Heart left ventricle (tissue), 16 donors: ENCODE results near the gene TM2D1. TPM values are rescaled to one million over a fixed set of nuclear protein-coding genes. Genes with fewer than 3 reads are reported as not detected.

ENCODE experiments used
- ATAC-seq, 4 donors: fragments of 200-7000 bp; cut with Tn5 transposase; one replicate each; pipeline ENCODE4 v1.9.1; 2020 to 2022; ENCODE audit warnings: moderate library complexity in 4 of 4, mild to moderate bottlenecking in 3 of 4, moderate number of reproducible peaks in 1 of 4
- DNase-seq, 5 donors: peaks; one replicate each; pipeline ENCODE4 v3.0.0-alpha.2; 2020
- H3K27ac ChIP-seq, 12 donors: fragments of 200-600 bp; sonication (generic) in 4 of 12; one replicate each; pipeline versions ENCODE4 v1.5.0 to v1.8.0; 2016 to 2022; ENCODE audit warnings: mild to moderate bottlenecking in 2 of 12
- H3K27me3 ChIP-seq, 9 donors: fragments of 200-600 bp; sonication (generic) in 2 of 9; one replicate each; pipeline versions ENCODE4 v1.5.1 to v1.8.0; 2016 to 2022; ENCODE audit warnings: mild to moderate bottlenecking in 3 of 9
- H3K36me3 ChIP-seq, 9 donors: fragments of 200-600 bp; sonication (generic) in 2 of 9; one replicate each; pipeline versions ENCODE4 v1.5.0 to v1.8.0; 2018 to 2022; ENCODE audit warnings: mild to moderate bottlenecking in 2 of 9
- H3K4me1 ChIP-seq, 12 donors: fragments of 200-600 bp; sonication (generic) in 4 of 12; one replicate each; pipeline versions ENCODE4 v1.5.0 to v1.8.0; 2016 to 2022; ENCODE audit warnings: mild to moderate bottlenecking in 3 of 12
- H3K4me3 ChIP-seq, 12 donors: fragments of 200-600 bp; sonication (generic) in 4 of 12; one replicate each; pipeline versions ENCODE4 v1.5.0 to v1.8.0; 2017 to 2022; ENCODE audit warnings: mild to moderate bottlenecking in 9 of 12, moderate library complexity in 4 of 12
- H3K9me3 ChIP-seq, 12 donors: fragments of 200-600 bp; sonication (generic) in 4 of 12; one replicate each; pipeline versions ENCODE4 v1.5.0 to v1.8.0; 2016 to 2022; ENCODE audit warnings: mild to moderate bottlenecking in 1 of 12
- POLR2A ChIP-seq, 2 donors: fragments of 450-650 bp; IDR thresholded peaks; one replicate each; pipeline ENCODE4 v1.6.1; 2017; ENCODE audit warnings: antibody characterized with exemption in 2 of 2, mild to moderate bottlenecking in 2 of 2, moderate library complexity in 2 of 2
- WGBS, 4 donors: extraction: QIAGEN DNeasy Blood & Tissue Kit in 2 of 4; methylation state at CpG; one replicate each; pipeline versions ENCODE4 v1.1.5 to v1.1.7; 2013 to 2018; 5-methylcytosine and 5-hydroxymethylcytosine counted together
- intact Hi-C, 10 donors: fragments of 100-400 bp; cut with DNase I; formaldehyde crosslinking; loops; one replicate each; pipeline versions ENCODE4 v1.11.1 to v1.14.2; 2022
- polyA plus RNA-seq, 2 donors: library from polyadenylated mRNA; stranded (reverse); fragments of 200-250 nt; gene quantifications; one replicate each; pipeline ENCODE4 v1.2.3, GENCODE V29; 2013
- total RNA-seq, 9 donors: library from RNA; depleted of rRNA in 2 of 9; stranded (reverse); fragments of >200 nt in 2 of 9; fragmentation: NEBNext Ultra II Directional in 3 of 9; extraction: Animal tissue kit (Norgen Biotek cat#: 25700) in 3 of 9; gene quantifications; one replicate each; pipeline versions ENCODE4 v1.1.0 to v1.2.4, GENCODE V29; 2016 to 2023
- TF ChIP-seq, protein P1 (sequence below), 12 donors: fragments of 200-600 bp; sonication (generic) in 4 of 12; IDR thresholded peaks; one replicate each; pipeline versions ENCODE4 v1.5.0 to v1.8.0; 2018 to 2022; ENCODE audit warnings: antibody characterized with exemption in 12 of 12, mild to moderate bottlenecking in 5 of 12
- donor health status: ischemic (EF 13 %, LVEDD 7.1; RV severe dilation, severe dysfunction).
- donor health status: healthy with polysubstance abuse.
- donor health status: DM: no; HTN: yes; CAD: no.
- donor health status: DM: no; HTN: no; CAD: no.
- donor health status: ischemic (EF 25% LVEDD 6.9; RV normal size, moderate dysfunction).
- donor health status: ischemic (EF 25% LVEDD 5.7; RV mildly dilated, moderate dysfunction).
- donor health status: healthy.
- donor health status: DM: yes; HTN: yes; CAD: no.
- donor health status: ischemic (EF 35%, LVEDD 5.7; RV mildly dilated, moderate dysfunction).
- donor health status: nonischemic (EF 11% LVEDD 7.7; RV severe dilation, severe dysfunction).
- donor health status: DM: yes; HTN: yes; CAD: no.
- donor health status: PGD.
- donor health status: ischemic (EF 29% LVEDD 5.4; RV normal size, mild dysfunction).
- donor health status: nonischemic (EF 23%, LVEDD 6.1; RV moderate dilation, normal function).

TM2D1 gene
- total and polyA plus RNA-seq, 11 donors, result 10.2 to 44.0 (median 34.4) TPM

DNA sequence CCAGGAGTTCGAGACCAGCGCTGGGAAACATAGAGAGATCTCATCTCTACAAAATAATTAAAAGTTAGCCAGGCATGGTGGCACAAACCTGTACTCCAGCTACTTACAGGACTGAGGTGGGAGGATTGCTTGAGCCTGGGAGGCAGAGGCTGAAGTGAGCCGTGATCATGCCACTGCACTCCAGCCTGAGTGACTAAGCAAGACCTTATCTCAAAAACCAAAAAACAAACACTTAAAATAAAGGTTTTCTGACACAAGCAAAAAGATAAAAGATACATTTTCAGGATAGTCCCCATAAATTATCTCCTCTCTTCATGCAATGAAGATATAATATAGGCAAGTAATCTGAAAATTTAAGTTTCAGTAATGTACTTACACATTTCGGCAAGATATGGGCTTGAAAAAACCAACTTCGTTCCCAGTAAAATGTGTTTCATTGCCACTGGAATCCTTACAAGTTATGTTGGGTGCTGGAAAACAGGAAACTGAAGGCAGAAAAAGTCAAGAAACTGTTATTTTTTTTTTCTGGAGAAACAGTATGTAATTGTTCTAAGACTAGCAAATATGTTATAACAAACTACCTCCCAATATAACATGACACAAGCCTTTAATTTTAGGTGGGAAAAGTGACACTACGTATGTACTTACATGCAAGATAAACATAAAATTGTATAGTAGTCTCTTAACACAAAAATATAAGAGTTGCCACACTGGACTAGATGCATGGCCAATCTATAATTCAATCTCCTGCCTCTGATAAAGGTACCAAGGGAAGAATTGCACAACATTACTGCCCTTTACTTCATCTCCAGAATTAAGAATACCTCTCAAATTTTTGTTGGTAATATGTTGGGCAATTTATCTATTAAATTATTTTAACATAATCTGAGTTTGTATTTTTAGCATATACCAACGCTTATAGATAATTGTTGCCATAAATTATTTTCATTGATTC lies 15.7 kb downstream of the TM2D1 start:
- Histone ChIP-seq H3K27ac (no peak overlapping the region), H3K27me3 (no peaks in the 10 kb centered on the region), H3K9me3 (no peaks in the 10 kb centered on the region), H3K4me1 (peaks cover 0 to 9% (median 0%) of the 10 kb centered on the region in 12 donors), H3K4me3 (no peak overlapping the region), H3K36me3 (peaks cover 0 to 68% (median 53%) of the 10 kb centered on the region in 9 donors)
- ATAC-seq (no peak), DNase-seq (no peak)
- intact Hi-C loops, result no loop called here
- TF ChIP-seq POLR2A (IDR thresholded peaks at IDR 0.05), result no peak
- TF ChIP-seq, protein P1, sequence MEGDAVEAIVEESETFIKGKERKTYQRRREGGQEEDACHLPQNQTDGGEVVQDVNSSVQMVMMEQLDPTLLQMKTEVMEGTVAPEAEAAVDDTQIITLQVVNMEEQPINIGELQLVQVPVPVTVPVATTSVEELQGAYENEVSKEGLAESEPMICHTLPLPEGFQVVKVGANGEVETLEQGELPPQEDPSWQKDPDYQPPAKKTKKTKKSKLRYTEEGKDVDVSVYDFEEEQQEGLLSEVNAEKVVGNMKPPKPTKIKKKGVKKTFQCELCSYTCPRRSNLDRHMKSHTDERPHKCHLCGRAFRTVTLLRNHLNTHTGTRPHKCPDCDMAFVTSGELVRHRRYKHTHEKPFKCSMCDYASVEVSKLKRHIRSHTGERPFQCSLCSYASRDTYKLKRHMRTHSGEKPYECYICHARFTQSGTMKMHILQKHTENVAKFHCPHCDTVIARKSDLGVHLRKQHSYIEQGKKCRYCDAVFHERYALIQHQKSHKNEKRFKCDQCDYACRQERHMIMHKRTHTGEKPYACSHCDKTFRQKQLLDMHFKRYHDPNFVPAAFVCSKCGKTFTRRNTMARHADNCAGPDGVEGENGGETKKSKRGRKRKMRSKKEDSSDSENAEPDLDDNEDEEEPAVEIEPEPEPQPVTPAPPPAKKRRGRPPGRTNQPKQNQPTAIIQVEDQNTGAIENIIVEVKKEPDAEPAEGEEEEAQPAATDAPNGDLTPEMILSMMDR (IDR thresholded peaks at IDR 0.05), result no peak
- 86 to 93% (median 91%) methylated on average over 7 of the region's 7 CpGs for WGBS, 4 donors

DNA sequence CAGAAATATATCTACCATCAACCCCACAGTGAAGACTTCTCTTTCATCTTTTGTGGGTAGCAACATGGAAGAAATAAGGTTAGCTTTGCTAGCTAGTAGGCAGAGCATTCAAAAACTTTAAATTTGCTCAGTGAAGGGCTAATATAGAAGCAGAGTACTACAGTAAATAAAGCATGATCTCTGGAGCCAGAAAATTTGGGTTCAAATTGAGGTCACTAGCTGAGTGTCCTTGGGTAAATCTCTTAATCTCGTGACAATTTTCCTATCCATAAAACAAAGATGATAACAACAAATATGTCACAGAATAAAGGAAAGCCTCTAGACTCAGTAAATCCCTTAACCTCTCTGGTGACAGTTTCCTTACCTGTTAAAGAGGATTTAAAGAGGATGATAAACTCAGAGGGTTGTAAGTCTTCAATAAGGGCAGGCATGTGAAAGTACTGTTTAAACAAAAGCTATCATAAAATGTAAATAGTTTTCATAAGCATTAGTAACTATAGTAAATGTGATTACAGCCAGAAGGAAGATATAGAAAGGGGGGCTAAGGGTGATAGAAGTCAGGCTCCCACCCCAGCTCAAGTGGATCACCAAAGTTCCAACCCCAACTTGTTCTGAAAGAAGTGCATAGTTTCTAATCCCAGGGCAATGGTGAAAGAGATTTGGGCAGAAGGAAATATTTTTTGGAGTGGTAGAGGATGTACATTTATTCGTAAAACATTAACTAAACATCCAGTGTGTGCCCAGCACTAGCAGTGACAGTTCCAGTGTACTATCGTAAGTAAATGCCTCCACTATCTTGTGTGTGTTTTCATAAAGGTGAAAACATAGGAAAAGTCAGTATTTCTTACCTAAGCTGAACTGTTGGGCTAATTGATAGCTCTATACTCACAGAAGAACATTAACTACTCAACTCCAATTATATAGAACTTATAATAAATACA lies 24.8 kb downstream of the TM2D1 start:
- H3K36me3 ChIP-seq, result peaks cover 0 to 99% (median 75%) of the 10 kb centered on the region in 9 donors
- H3K27ac ChIP-seq, result no peak overlapping the region
- 65 to 69% (median 66%) methylated on average over 3 of the region's 3 CpGs for whole genome bisulfite sequencing, 4 donors

DNA sequence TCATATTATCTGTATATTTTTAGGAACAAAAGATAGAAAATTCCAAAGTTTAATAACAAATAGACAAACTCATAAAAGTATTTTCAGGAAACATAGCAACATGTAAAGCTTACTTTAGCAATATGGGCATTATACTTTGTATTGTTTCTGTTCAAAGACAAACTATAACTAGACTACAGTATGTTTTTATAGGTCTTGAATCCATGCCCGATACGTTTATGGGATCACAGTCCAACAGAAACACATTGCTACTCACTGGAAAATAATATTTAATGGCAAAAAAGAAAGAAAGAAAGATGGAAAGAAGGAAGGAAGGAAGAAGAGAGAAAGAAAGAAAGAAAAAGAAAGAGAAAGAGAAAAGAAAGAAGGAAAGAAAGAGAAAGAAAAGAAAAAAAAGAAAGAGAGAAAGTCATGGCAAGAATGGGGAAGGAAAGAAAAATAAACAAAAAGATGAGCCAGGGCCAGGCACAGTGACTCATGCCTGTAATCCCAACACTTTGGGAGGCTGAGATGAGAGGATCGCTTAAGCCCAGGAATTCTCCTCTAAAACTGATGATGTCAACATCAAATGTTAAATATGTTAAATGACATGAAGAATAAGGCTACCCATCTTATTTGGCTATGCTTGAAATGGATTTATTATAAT lies 32.7 kb downstream of the TM2D1 start:
- H3K36me3 ChIP-seq, result peaks cover 0 to 56% (median 30%) of the 10 kb centered on the region in 9 donors

More for the DNA sequence above, 24.8 kb downstream of the TM2D1 start:
- intact Hi-C loops, result no loop called here
- Histone ChIP-seq H3K9me3 (no peaks in the 10 kb centered on the region), H3K4me1 (no peaks in the 10 kb centered on the region), H3K27me3 (no peaks in the 10 kb centered on the region), H3K4me3 (no peak overlapping the region)
- no peak for ATAC-seq
- TF ChIP-seq, protein P1 (IDR thresholded peaks at IDR 0.05), result no peak
- TF ChIP-seq POLR2A (IDR thresholded peaks at IDR 0.05), result no peak
- DNase-seq, result no peak

More for the DNA sequence above, 32.7 kb downstream of the TM2D1 start:
- 65 to 82% (median 67%) methylated on average over 3 of the region's 3 CpGs for WGBS, 4 donors
- no peaks in the 10 kb centered on the region for H3K9me3 ChIP-seq
- peak overlapping the region in 4 of 12 donors; percentile 13 to 63 (median 46) for H3K27ac ChIP-seq
- DNase-seq (no peak), ATAC-seq (no peak)
- no peaks in the 10 kb centered on the region for H3K27me3 ChIP-seq
- no peak overlapping the region for H3K4me3 ChIP-seq
- intact Hi-C loops, result no loop called here
- TF ChIP-seq, protein P1 (IDR thresholded peaks at IDR 0.05), result no peak
- no peak for TF ChIP-seq POLR2A (IDR thresholded peaks at IDR 0.05)
- no peaks in the 10 kb centered on the region for H3K4me1 ChIP-seq
